ENCODE measurements around the gene GNAL. TPM values are rescaled to one million over a fixed set of nuclear protein-coding genes. Genes with fewer than 3 reads are reported as not detected.

The GNAL gene
- total RNA-seq, 4 donors from 2014 or later, result 7.5 to 20.7 (median 11.8) TPM

DNA sequence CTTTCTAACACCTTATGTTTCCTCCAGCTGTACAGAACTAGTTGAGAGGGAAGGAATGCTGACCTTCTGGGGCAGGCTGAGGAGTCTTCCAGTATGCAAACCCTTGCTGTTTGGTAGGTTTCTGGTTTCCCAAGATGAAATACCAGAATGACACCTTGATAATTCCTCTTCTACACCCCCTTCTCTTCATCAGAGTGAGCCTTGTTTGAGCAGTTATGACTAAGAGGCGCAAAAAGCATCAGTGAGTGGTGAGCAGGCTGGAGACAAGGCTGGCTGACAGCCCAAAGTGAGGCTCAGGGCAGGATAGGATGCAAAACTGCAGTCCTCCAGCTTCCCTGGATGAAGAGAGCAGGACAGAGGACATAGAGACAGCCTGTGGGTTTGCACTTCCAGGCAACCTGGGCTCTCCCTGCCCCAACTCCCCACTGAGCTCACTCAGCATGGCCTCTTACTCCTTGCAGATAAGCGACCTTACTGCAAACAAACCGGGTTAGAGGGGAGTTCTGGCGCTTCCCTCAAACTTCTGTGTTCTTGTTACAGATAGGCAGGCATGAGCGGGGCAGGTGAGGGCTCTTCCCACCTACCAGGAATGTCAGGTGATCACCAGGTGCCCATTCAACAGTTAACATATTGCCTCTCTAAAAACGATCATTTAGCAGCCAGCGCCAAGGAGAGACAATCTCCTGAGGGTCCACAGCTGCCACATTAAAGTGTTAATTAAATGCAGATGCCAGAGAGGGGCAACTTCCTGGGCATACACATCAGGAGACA is 213.6 kb downstream of the GNAL start:
- TF ChIP-seq, protein P1, sequence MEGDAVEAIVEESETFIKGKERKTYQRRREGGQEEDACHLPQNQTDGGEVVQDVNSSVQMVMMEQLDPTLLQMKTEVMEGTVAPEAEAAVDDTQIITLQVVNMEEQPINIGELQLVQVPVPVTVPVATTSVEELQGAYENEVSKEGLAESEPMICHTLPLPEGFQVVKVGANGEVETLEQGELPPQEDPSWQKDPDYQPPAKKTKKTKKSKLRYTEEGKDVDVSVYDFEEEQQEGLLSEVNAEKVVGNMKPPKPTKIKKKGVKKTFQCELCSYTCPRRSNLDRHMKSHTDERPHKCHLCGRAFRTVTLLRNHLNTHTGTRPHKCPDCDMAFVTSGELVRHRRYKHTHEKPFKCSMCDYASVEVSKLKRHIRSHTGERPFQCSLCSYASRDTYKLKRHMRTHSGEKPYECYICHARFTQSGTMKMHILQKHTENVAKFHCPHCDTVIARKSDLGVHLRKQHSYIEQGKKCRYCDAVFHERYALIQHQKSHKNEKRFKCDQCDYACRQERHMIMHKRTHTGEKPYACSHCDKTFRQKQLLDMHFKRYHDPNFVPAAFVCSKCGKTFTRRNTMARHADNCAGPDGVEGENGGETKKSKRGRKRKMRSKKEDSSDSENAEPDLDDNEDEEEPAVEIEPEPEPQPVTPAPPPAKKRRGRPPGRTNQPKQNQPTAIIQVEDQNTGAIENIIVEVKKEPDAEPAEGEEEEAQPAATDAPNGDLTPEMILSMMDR (IDR thresholded peaks at IDR 0.05; ENCODE audit: low read depth), result no peak

DNA sequence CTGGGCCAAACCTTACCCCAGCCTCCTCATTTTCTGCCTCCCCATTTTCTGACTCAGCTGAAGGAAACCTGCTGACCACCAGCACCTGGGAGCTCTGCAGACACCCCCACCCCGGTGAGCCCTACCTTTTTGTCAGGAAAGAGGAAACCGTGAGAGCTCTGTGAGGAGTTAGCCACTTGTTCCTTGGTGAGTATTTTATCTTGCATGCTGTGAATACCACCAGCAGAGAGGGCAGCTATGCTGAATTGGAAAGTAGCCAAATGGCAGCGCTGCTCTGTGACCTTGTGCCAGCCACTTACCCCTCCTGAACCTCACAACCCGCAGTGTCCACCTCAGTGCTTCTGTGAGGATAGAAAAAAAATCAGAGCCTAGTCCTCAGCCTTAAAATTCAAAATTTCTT is 216.5 kb downstream of the GNAL start:
- TF ChIP-seq, protein P1 (IDR thresholded peaks at IDR 0.05; ENCODE audit: low read depth), result no peak

DNA sequence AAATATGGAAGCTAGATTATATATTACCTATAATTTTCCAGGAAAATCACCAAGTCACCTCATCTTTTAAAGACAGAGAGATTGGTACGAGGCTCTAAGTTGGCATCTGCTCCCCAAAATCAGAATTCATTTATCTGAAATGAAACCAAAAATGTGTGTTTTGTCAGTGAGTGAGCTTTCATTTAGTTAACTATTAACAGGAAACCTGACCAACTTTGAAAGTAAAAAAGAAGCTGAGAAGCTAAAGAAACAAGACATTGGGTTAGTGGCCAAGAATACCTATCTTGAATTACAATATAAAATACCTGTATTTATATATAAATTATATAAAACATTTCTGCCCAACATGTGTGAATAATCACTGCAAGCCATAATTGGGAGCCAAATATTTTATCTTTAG is 217.1 kb downstream of the GNAL start:
- TF ChIP-seq, protein P1 (IDR thresholded peaks at IDR 0.05; ENCODE audit: low read depth), result no peak

DNA sequence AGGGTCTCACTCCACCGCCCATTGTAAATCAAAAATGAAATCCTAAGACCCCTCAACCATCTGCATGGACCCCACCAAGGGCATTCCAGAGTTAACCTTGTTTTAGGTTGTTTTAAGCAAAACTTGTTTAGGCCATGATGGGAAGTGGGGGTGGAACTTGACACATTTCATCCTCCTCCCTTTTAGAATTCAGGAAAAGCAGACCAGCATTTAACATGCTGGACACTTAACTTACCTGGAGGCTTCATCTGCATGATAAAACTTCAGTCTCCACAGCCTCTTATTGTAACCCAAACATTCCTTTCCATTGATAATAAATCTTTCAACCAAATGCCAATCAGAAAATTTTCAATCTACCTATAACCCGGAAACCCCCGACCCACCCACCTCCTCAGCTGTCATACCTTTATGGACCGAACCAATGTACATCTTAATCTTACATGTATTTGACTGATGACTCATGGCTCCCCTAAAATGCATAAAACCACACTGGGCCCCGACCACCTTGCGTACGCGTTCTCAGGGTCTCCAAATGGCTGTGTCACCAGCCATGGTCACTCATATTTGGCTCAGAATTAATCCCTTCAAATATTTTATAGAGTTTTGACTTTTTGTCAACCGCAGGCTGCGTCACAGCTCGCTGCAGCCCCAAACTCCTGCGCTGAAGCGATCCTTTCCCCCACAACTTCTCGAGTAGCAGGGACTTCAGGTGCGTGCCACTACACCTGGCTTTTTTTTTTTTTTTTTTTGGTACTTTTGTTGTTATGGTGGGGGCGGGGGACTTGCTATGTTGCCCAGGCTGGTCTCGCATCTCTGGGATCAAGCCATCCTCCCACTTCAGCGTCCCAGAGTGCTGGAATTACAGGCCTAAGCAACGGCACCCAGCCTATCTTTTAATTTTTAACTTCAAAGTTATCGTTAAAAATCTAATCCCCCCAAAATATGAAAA is 218.1 kb downstream of the GNAL start:
- TF ChIP-seq, protein P1 (IDR thresholded peaks at IDR 0.05; ENCODE audit: low read depth), result no peak

DNA sequence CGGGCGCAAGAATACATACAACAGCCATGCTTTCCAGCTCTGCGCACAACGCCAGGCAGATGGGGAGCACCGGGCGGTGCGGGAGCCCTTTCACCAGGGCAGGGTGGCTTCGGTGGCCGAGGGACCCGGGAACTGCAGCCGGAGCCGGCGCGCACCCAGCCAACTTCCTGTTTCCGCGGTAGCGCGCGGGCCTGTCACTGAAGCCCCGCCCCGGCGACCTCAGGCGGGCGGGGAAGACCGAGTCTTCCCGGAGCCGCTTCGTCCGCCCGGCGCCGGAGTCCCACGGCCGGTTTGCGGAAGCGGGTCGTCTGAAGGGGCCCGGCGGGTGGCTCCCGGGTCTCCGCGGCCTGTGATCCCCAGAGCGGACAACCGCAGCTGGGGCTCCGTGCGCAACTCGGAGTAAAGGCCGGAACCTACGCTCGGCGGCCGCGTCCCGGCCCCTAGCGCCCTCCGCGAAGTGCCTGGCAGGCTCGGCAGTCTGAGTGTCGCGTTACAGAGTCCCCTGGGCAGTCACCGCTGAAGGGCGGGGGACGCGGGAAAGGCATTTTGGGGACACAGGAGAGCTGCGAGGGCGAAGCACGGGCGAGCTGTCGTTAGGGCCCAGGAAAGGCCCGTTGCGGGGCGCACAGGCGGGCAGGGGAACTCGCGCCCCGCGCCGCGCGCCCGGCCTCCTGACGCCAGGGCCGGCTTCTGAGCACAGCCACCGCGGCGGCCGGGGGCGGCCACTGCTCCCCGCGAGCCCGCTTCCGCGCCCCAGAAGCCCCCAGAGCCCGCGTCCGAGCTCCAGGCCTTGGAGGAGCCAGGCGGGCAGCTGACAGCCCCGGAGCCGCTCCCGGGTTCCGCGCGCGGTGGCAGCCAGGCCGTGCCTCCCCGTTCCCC is 219.4 kb downstream of the GNAL start, which contains the start of gene MPPE1:
Gene MPPE1 (minus strand): TSS at position 136 of the 879 bp plus-strand sequence. CDS start 11,053 bp downstream, outside the sequence.
- TF ChIP-seq, protein P1 (IDR thresholded peaks at IDR 0.05; ENCODE audit: low read depth), result no peak

DNA sequence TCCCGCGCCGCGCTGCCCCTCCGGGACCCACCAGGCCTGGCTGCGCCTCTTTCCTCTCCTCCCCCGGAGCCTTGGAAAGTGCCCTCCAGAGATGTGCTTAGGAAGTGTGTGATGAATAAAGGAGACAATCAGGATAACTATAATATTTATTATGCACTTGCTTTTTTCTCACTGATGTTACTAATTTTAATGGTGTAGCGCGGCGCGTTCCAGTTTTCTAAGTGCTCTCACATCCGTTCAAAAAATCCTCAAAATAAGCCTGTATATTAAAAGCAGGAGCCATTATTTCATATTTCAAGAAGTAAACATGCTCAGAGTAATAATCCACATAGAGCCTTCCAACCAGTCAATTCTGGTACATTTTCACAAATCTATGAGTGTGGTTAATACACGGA is 220.0 kb downstream of the GNAL start:
- TF ChIP-seq, protein P1 (IDR thresholded peaks at IDR 0.05; ENCODE audit: low read depth), result no peak
